DND-41 (cell line): ENCODE data around the gene RTN4IP1.

Experiments
- ATAC-seq: fragments of 200-7000 bp; cut with Tn5 transposase; 3 replicates; pipeline ENCODE4 v1.9.1; 2021; ENCODE audit warnings: low read depth; ENCODE audit not compliant: insufficient read depth
- DNase-seq: peaks from one replicate; pipeline ENCODE4 v3.0.0-alpha.2; 2020
- H2AFZ ChIP-seq: 2 replicates; pipeline ENCODE4 v1.6.0; 2012; ENCODE audit warnings: low read depth, low read length
- H3K27ac ChIP-seq: 2 replicates; pipeline ENCODE4 v1.5.1; 2012; ENCODE audit warnings: low read length, inconsistent platforms
- H3K27me3 ChIP-seq: fragments of 200-600 bp; sonication (generic); 2 replicates; pipeline ENCODE4 v1.6.0; 2012; ENCODE audit warnings: low read length, mild to moderate bottlenecking, inconsistent platforms; ENCODE audit not compliant: insufficient read depth, poor library complexity
- H3K36me3 ChIP-seq: 2 replicates; pipeline ENCODE4 v1.5.1; 2012; ENCODE audit warnings: low read length, inconsistent platforms; ENCODE audit not compliant: insufficient read depth
- H3K4me1 ChIP-seq: 2 replicates; pipeline ENCODE4 v1.5.1; 2012; ENCODE audit warnings: mild to moderate bottlenecking, low read length; ENCODE audit not compliant: insufficient read depth
- H3K4me2 ChIP-seq: 2 replicates; pipeline ENCODE4 v1.6.0; 2012; ENCODE audit warnings: mild to moderate bottlenecking, moderate library complexity, low read length, inconsistent platforms; ENCODE audit not compliant: insufficient read depth
- H3K4me3 ChIP-seq, 2 experiments: fragments of 200-600 bp in 1 of 2; shearing (Covaris generic) in 1 of 2; 2 replicates each; pipeline ENCODE4 v1.5.1; 2012 to 2016; ENCODE audit warnings: inconsistent platforms in 2 of 2, low read length in 2 of 2, mild to moderate bottlenecking in 2 of 2, low read depth in 1 of 2, moderate library complexity in 1 of 2
- H3K79me2 ChIP-seq: 2 replicates; pipeline ENCODE4 v1.6.0; 2012; ENCODE audit warnings: low read length, inconsistent platforms; ENCODE audit not compliant: insufficient read depth
- H3K9ac ChIP-seq: 2 replicates; pipeline ENCODE4 v1.6.0; 2012; ENCODE audit warnings: low read depth, mild to moderate bottlenecking, inconsistent platforms, low read length, moderate library complexity
- H3K9me3 ChIP-seq: 2 replicates; pipeline ENCODE4 v1.5.1; 2012; ENCODE audit warnings: low read length, moderate library complexity, mild to moderate bottlenecking, inconsistent platforms; ENCODE audit not compliant: insufficient read depth, severe bottlenecking
- H4K20me1 ChIP-seq: 2 replicates; pipeline ENCODE4 v1.6.0; 2012; ENCODE audit warnings: low read length; ENCODE audit not compliant: insufficient read depth
- EZH2 ChIP-seq: IDR thresholded peaks from 3 replicates; pipeline ENCODE4 v1.6.1; 2012; ENCODE audit warnings: borderline replicate concordance, low read depth, mild to moderate bottlenecking, moderate library complexity, low read length, inconsistent platforms; ENCODE audit not compliant: severe bottlenecking
- TF ChIP-seq, protein P1 (sequence below): IDR thresholded peaks from 2 replicates; pipeline ENCODE4 v1.5.1; 2012; ENCODE audit warnings: borderline replicate concordance, low read length, moderate library complexity, mild to moderate bottlenecking; ENCODE audit not compliant: poor library complexity, severe bottlenecking; ENCODE audit errors: extremely low read depth

RTN4IP1 gene

DNA sequence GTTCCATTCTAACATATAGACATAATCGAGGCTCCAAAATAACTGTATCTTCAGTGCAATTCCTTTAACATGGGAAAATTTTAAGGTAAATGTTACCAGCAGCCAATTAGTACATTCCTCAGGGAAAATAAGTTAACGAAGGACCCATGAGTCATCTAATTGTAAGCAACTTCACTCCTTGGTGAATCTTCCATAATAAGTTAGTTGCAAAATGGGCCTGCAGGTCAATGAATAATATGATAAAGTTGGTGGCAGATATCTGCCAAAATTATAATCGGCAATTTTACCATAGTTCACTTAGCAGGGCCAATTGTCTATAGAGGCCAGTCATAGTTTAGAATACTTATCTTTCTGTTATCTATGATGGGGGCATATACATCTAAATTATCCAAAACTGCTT, 42.4 kb upstream of the RTN4IP1 start:
- Histone ChIP-seq H3K36me3 (no peaks in the 10 kb centered on the region; the same call in 1 of the 2 replicates), H3K9me3 (no peaks in the 10 kb centered on the region), H3K79me2 (no peaks in the 10 kb centered on the region), H3K27me3 (no peaks in the 10 kb centered on the region), H3K4me2 (no peak overlapping the region), H3K27ac (no peak overlapping the region), H4K20me1 (no peaks in the 10 kb centered on the region), H3K4me3 (no peak overlapping the region), H2AFZ (no peak overlapping the region), H3K9ac (no peak overlapping the region), H3K4me1 (no peaks in the 10 kb centered on the region)
- TF ChIP-seq, protein P1, sequence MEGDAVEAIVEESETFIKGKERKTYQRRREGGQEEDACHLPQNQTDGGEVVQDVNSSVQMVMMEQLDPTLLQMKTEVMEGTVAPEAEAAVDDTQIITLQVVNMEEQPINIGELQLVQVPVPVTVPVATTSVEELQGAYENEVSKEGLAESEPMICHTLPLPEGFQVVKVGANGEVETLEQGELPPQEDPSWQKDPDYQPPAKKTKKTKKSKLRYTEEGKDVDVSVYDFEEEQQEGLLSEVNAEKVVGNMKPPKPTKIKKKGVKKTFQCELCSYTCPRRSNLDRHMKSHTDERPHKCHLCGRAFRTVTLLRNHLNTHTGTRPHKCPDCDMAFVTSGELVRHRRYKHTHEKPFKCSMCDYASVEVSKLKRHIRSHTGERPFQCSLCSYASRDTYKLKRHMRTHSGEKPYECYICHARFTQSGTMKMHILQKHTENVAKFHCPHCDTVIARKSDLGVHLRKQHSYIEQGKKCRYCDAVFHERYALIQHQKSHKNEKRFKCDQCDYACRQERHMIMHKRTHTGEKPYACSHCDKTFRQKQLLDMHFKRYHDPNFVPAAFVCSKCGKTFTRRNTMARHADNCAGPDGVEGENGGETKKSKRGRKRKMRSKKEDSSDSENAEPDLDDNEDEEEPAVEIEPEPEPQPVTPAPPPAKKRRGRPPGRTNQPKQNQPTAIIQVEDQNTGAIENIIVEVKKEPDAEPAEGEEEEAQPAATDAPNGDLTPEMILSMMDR = no peak
- no peak for TF ChIP-seq EZH2
- DNase-seq (no peak), ATAC-seq (no peak)

DNA sequence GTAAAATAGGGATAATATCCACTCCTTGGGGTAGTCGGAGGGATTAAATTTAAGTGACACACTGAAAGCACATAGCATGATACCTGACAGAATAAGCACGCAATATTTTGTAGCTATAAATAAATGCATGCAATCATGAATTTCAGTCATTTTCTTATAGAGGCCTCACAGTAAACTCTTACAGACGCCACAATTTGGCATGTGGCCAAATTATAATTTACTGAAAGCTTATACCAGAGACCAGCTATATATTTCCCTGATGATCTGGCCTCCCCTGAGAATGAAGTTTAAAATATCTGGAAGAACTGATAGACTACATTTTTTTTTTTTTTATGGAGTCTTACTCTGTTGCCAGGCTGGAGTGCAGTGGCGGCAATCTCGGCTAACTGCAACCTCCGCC, 40.9 kb upstream of the RTN4IP1 start:
- no peak overlapping the region for H3K4me3 ChIP-seq
- no peaks in the 10 kb centered on the region for H3K4me1 ChIP-seq
- no peak overlapping the region for H3K9ac ChIP-seq
- no peaks in the 10 kb centered on the region for H4K20me1 ChIP-seq
- H2AFZ ChIP-seq = no peak overlapping the region
- no peak for DNase-seq
- peaks cover 6% of the 10 kb centered on the region; the same call in 1 of the 2 replicates for H3K36me3 ChIP-seq
- no peaks in the 10 kb centered on the region for H3K9me3 ChIP-seq
- no peaks in the 10 kb centered on the region for H3K27me3 ChIP-seq
- H3K27ac ChIP-seq = no peak overlapping the region
- TF ChIP-seq, protein P1 = no peak
- TF ChIP-seq EZH2 = no peak
- no peak for ATAC-seq
- H3K79me2 ChIP-seq = no peaks in the 10 kb centered on the region
- H3K4me2 ChIP-seq = no peak overlapping the region

GRCh38 chr6:106667022-106667402, 37.7 kb upstream of the RTN4IP1 start:
- Histone ChIP-seq H3K4me3 (no peak overlapping the region), H3K9me3 (no peaks in the 10 kb centered on the region), H3K4me1 (no peaks in the 10 kb centered on the region), H4K20me1 (no peaks in the 10 kb centered on the region), H3K36me3 (peaks cover 33% of the 10 kb centered on the region), H3K27ac (no peak overlapping the region), H2AFZ (no peak overlapping the region), H3K4me2 (no peak overlapping the region), H3K79me2 (no peaks in the 10 kb centered on the region), H3K27me3 (no peaks in the 10 kb centered on the region), H3K9ac (no peak overlapping the region)
- no peak for TF ChIP-seq EZH2
- TF ChIP-seq, protein P1 = no peak
- DNase-seq = no peak
- ATAC-seq = no peak
